K562 (cell line): ENCODE measurements around the gene DNAJB6. TPM values are rescaled to one million over a fixed set of nuclear protein-coding genes. Genes with fewer than 3 reads are reported as not detected.
A peak's percentile ranks its signal among the peaks of the same experiment; 100 is the strongest.

Experiments
- ATAC-seq: fragments of 200-7000 bp; cut with Tn5 transposase; 3 replicates; pipeline ENCODE4 v1.9.1; 2020; ENCODE audit warnings: moderate library complexity
- BruUV-seq: library from RNA; stranded (reverse); fragments of 400-500 nt; replicated peaks from 2 replicates; lab custom pipeline; 2021; lab: Mats Ljungman, UMichigan
- CTCF ChIA-PET: fragments of 300-600 bp; formaldehyde crosslinking; extraction: SDS; loops from one replicate; lab custom pipeline; 2021; ENCODE audit warnings: low intra/inter-chr PET ratio; lab: Yijun Ruan, JAX
- POLR2A ChIA-PET: fragments of 300-600, 350-650 bp; sonication (Branson Sonifier 250); formaldehyde crosslinking; extraction: SDS; loops from one replicate; lab custom pipeline; 2021; ENCODE audit warnings: antibody characterized with exemption, inconsistent platforms; lab: Yijun Ruan, JAX
- DNase-seq, 4 experiments: peaks; one replicate each; pipeline versions ENCODE4 v3.0.0 to v3.0.0-alpha.2; 2011 to 2018; ENCODE audit warnings: low spot score in 3 of 4, mixed read lengths in 3 of 4; ENCODE audit errors: extremely low read depth in 1 of 4
- FAIRE-seq: peaks from 2 replicates; lab custom pipeline; 2011; peaks lifted over from hg19 to GRCh38; lab: Jason Lieb, UNC
- H2AFZ ChIP-seq: 2 replicates; pipeline ENCODE4 v1.6.0; 2011; ENCODE audit warnings: low read depth, low read length, control low read depth, inconsistent platforms
- H3K27ac ChIP-seq: fragments of 200-600 bp; 3 replicates; pipeline ENCODE4 v1.8.0; 2011; ENCODE audit warnings: low read depth, mild to moderate bottlenecking, control low read depth, inconsistent platforms, low read length, moderate library complexity, mixed read lengths; ENCODE audit errors: extremely low read depth
- H3K27me3 ChIP-seq, 2 experiments: fragments of 300-600 bp in 1 of 2; 2 replicates in 1 of 2; 3 replicates in 1 of 2; pipeline versions ENCODE4 v1.6.0 to v1.8.0; 2011; ENCODE audit warnings: inconsistent platforms in 2 of 2, low read length in 2 of 2, mild to moderate bottlenecking in 1 of 2, mixed read lengths in 1 of 2, moderate library complexity in 1 of 2; ENCODE audit not compliant: control insufficient read depth in 2 of 2, insufficient read depth in 2 of 2
- H3K36me3 ChIP-seq: fragments of 300-600 bp; 3 replicates; pipeline ENCODE4 v1.8.0; 2011; ENCODE audit warnings: mild to moderate bottlenecking, low read length, inconsistent platforms; ENCODE audit not compliant: control insufficient read depth, insufficient read depth
- H3K4me1 ChIP-seq, 2 experiments: fragments of 200-600 bp in 1 of 2; replicated peaks in 1 of 2; 2 replicates in 1 of 2; 3 replicates in 1 of 2; pipeline versions ENCODE4 v1.5.1 to v1.8.0; 2011; ENCODE audit warnings: inconsistent platforms in 2 of 2, low read length in 2 of 2, mild to moderate bottlenecking in 1 of 2, mixed read lengths in 1 of 2, moderate library complexity in 1 of 2; ENCODE audit not compliant: control insufficient read depth in 2 of 2, insufficient read depth in 2 of 2
- H3K4me2 ChIP-seq: 2 replicates; pipeline ENCODE4 v1.6.1; 2011; ENCODE audit warnings: low read length, control low read depth, inconsistent platforms, mixed read lengths; ENCODE audit not compliant: insufficient read depth
- H3K4me3 ChIP-seq: fragments of 200-600 bp; sonication (generic), shearing (Covaris generic); 2 replicates; pipeline ENCODE4 v1.5.1; 2016; ENCODE audit warnings: control low read depth, inconsistent platforms
- H3K79me2 ChIP-seq: fragments of 200-600 bp; 3 replicates; pipeline ENCODE4 v1.8.0; 2011; ENCODE audit warnings: low read length, inconsistent platforms; ENCODE audit not compliant: control insufficient read depth, insufficient read depth
- H3K9ac ChIP-seq, 2 experiments: 2 replicates each; pipeline versions ENCODE4 v1.6.0 to v1.6.1; 2011; ENCODE audit warnings: low read depth in 2 of 2, low read length in 2 of 2, control low read depth in 1 of 2, inconsistent platforms in 1 of 2, mild to moderate bottlenecking in 1 of 2, mixed read lengths in 1 of 2; ENCODE audit not compliant: insufficient read depth in 1 of 2
- H3K9me1 ChIP-seq: one replicate; pipeline ENCODE4 v1.6.0; 2011; ENCODE audit warnings: inconsistent platforms, mild to moderate bottlenecking, low read length, moderate library complexity; ENCODE audit not compliant: control insufficient read depth, insufficient read depth
- H3K9me3 ChIP-seq: replicated peaks from 2 replicates; pipeline ENCODE4 v1.5.1; 2011; ENCODE audit warnings: low read depth, low read length, inconsistent platforms; ENCODE audit not compliant: control insufficient read depth, insufficient read depth
- H4K20me1 ChIP-seq: replicated peaks from 2 replicates; pipeline ENCODE4 v1.6.1; 2011; ENCODE audit warnings: low read length, inconsistent platforms, mixed read lengths; ENCODE audit not compliant: control insufficient read depth, insufficient read depth
- FOXK1 ChIP-seq: sonication (generic); formaldehyde crosslinking; IDR thresholded peaks from 2 replicates; pipeline ENCODE4 v1.8.0; 2022; ENCODE audit warnings: missing genetic modification reagents, mild to moderate bottlenecking, borderline replicate concordance
- HDGF ChIP-seq: fragments of 450-650 bp; IDR thresholded peaks from 2 replicates; pipeline ENCODE4 v1.6.1; 2016
- KDM4B ChIP-seq, 2 experiments: fragments of 450-650 bp in 1 of 2; sonication (generic) in 1 of 2; IDR thresholded peaks; 2 replicates each; pipeline ENCODE4 v1.6.1; 2016 to 2017; ENCODE audit warnings: borderline replicate concordance in 2 of 2, antibody characterized with exemption in 1 of 2, low read depth in 1 of 2, mild to moderate bottlenecking in 1 of 2
- KLF13 ChIP-seq: fragments of 450-650 bp; IDR thresholded peaks from 2 replicates; pipeline ENCODE4 v1.6.1; 2016; ENCODE audit warnings: missing genetic modification characterization, low read depth, mild to moderate bottlenecking, missing compliant biosample characterization, moderate library complexity, borderline replicate concordance
- MTA1 ChIP-seq: fragments of 450-650 bp; IDR thresholded peaks from 2 replicates; pipeline ENCODE4 v1.6.1; 2017; ENCODE audit warnings: borderline replicate concordance
- MYNN ChIP-seq, 2 experiments: sonication (generic); formaldehyde crosslinking in 1 of 2; IDR thresholded peaks; 2 replicates each; pipeline versions ENCODE4 v1.5.0 to v1.6.1; 2016 to 2020; ENCODE audit warnings: antibody characterized with exemption in 1 of 2, missing genetic modification reagents in 1 of 2
- NELFE ChIP-seq: IDR thresholded peaks from 2 replicates; pipeline ENCODE4 v1.6.1; 2011; ENCODE audit warnings: mild to moderate bottlenecking; ENCODE audit not compliant: insufficient read depth, insufficient read length
- NRF1 ChIP-seq, 2 experiments: fragments of 450-650 bp; IDR thresholded peaks in 1 of 2; conservative IDR thresholded peaks in 1 of 2; 2 replicates each; pipeline ENCODE4 v1.6.1; 2014; ENCODE audit warnings: mild to moderate bottlenecking in 2 of 2
- POLR2A ChIP-seq: fragments of 450-650 bp; conservative IDR thresholded peaks from 2 replicates; pipeline ENCODE4 v1.6.1; 2016
- RUNX1 ChIP-seq: sonication (generic); IDR thresholded peaks from 2 replicates; pipeline ENCODE4 v1.6.1; 2016; ENCODE audit warnings: antibody characterized with exemption, low read depth
- TSC22D4 ChIP-seq: fragments of 450-650 bp; IDR thresholded peaks from 2 replicates; pipeline ENCODE4 v1.6.1; 2016; ENCODE audit warnings: missing genetic modification characterization, missing biosample characterization, control low read depth
- ZNF133 ChIP-seq: fragments of 250-450 bp; sonication (Bioruptor Pico); IDR thresholded peaks from 2 replicates; pipeline ENCODE4 v1.4.0; 2020; ENCODE audit warnings: mild to moderate bottlenecking
- ZNF184 ChIP-seq: sonication (generic); formaldehyde crosslinking; IDR thresholded peaks from 2 replicates; pipeline ENCODE4 v1.5.0; 2020; ENCODE audit warnings: missing genetic modification reagents
- ZNF239 ChIP-seq: fragments of 250-450 bp; sonication (Bioruptor Pico); IDR thresholded peaks from 2 replicates; pipeline ENCODE4 v1.4.0; 2020; ENCODE audit warnings: mild to moderate bottlenecking
- ZNF311 ChIP-seq: fragments of 250-450 bp; sonication (Bioruptor Pico); IDR thresholded peaks from 2 replicates; pipeline ENCODE4 v1.4.0; 2020; ENCODE audit warnings: mild to moderate bottlenecking, moderate library complexity
- ZNF347 ChIP-seq: fragments of 450-650 bp; formaldehyde crosslinking; IDR thresholded peaks from 2 replicates; pipeline ENCODE4 v1.4.0; 2020; ENCODE audit warnings: low read depth, mild to moderate bottlenecking, moderate library complexity
- WGBS: fragments of 100-300 bp; shearing (Covaris generic); methylation state at CpG from one replicate; pipeline ENCODE4 v1.1.6; 2016; ENCODE audit warnings: low coverage, mixed read lengths; ENCODE audit not compliant: insufficient coverage; ENCODE audit errors: missing lambda C conversion rate; 5-methylcytosine and 5-hydroxymethylcytosine counted together
- in situ Hi-C: fragments of 300-500 bp; cut with MboI; formaldehyde crosslinking; loops from 4 replicates; pipeline ENCODE4 v1.15.0; 2018; ENCODE audit warnings: inconsistent platforms, mixed read lengths
- intact Hi-C: fragments of 100-400 bp; cut with micrococcal nuclease; formaldehyde crosslinking; loops from 2 replicates; pipeline ENCODE4 v1.14.2; 2022
- polyA plus RNA-seq, 8 experiments: library from polyadenylated mRNA; depleted of rRNA in 4 of 8; stranded (reverse) in 5 of 8; unstranded in 3 of 8; fragments of >200 nt; fragmentation: Nextera tagmentation in 2 of 8; fragmentation: Illumina TruSeq in 1 of 8; extraction: Ambion mirVana in 2 of 8; extraction: Trizol in 1 of 8; gene quantifications; 2 replicates each; pipeline versions ENCODE4 v1.2.1 to v1.2.3, GENCODE V29; 2011 to 2014; ENCODE audit warnings: inconsistent platforms in 1 of 8, missing spikeins in 1 of 8
- total RNA-seq, 7 experiments: library from RNA; depleted of rRNA in 6 of 7; stranded (reverse); fragments of >200 nt in 6 of 7; fragmentation: Illumina TruSeq in 2 of 7; extraction: Trizol in 2 of 7; gene quantifications; 2 replicates each; pipeline versions ENCODE4 v1.2.1 to v1.2.3, GENCODE V29; 2011 to 2021; ENCODE audit warnings: low replicate concordance in 1 of 7
- TF ChIP-seq, protein P1 (sequence below): fragments of 150-350 bp; IDR thresholded peaks from 2 replicates; pipeline ENCODE4 v1.6.1; 2014; ENCODE audit warnings: low read depth, mild to moderate bottlenecking, low read length, borderline replicate concordance
- TF ChIP-seq, protein P2 (sequence below): sonication (generic); formaldehyde crosslinking; IDR thresholded peaks from 2 replicates; pipeline ENCODE4 v1.8.1; 2022; ENCODE audit warnings: missing genetic modification reagents

Gene DNAJB6
- total and polyA plus RNA-seq, 9 of the 15 experiments (the other 6 are each of a cell fraction or from before 2014, with no cell fraction given): 84.5 to 158 (median 135) TPM

DNA sequence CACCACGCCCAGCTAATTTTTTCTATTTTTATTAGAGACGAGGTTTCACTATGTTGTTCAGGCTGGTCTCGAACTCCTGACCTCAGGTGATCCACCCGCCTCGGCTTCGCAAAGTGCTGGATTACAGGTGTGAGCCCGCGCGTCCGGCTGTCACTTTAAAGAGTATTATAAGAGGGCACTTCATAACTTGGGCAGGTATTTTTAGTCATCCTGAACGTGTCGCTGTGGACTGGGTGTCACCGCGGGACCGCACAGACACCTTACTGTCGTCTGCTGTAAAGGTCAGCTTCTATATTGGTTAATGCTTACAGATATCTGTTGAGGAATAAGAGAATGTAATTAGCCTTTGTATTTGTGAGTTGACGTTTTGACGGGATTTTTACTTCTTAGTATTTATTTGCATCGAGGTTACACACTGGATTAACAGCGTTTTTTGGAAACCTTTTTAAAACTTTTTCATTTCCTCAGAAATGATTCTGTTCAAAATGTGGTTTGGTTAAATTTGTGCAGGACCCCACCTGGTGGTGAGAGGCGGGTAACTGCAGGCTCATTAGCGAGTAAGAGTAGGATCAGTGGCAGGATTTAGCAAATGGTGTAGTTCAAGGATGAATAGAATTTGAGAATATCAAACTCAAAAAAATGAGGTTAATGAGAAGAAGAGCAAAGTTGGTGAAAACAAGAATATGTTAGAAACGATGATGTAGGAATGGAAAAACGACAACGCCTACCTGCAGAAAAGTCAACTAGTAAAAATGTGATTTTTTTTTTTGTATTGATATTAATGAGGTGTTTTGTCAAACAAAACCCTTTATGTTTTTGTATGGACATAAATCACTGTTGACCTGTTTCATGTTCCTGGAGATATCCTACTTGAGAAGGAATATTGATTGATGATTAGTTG is 3.2 kb downstream of the DNAJB6 start:
- no TSS peak for BruUV-seq
- Histone ChIP-seq H3K27ac (peak overlapping the region; percentile 30; the same call in 2 of the 3 replicates), H3K9me3 (no peaks in the 10 kb centered on the region), H3K27me3 (no peaks in the 10 kb centered on the region), H3K36me3 (peaks cover 41% of the 10 kb centered on the region), H3K9ac (peak overlapping the region; percentile 20 to 36; a peak in 3 of 4 replicates), H3K9me1 (peaks cover 5% of the 10 kb centered on the region), H3K79me2 (peaks cover 81% of the 10 kb centered on the region), H2AFZ (no peak overlapping the region), H3K4me1 (peaks cover 23 to 25% of the 10 kb centered on the region in 2 experiments), H3K4me2 (peak overlapping the region; percentile 88), H4K20me1 (peaks cover 45% of the 10 kb centered on the region), H3K4me3 (peak overlapping the region; percentile 69)
- ChIA-PET CTCF (interaction anchor here (0.9 kb wide), 1 partner anchor 67 kb away, joined by 3 read pairs; no protein-coding TSS in a partner anchor), POLR2A (interaction anchor here (0.7 to 3.1 kb wide), 12 partner anchors 8 to 198 kb away, joined by 3 to 39 read pairs (median 4); no protein-coding TSS in a partner anchor)
- intact Hi-C loops (loop anchor here (5.0 kb wide), 3 partner anchors 43 to 68 kb away; no protein-coding TSS in a partner anchor), in situ Hi-C loops (no loop called here)
- peak; percentile 67 to 87 (median 76) for DNase-seq
- peak; percentile 39 for ATAC-seq
- FAIRE-seq: peak; percentile 89
- 35% methylated on average over 25 of the region's 25 CpGs for WGBS
- TF ChIP-seq MTA1 (no peak), MYNN (IDR thresholded peaks at IDR 0.05) (no peak), MYNN (CRISPR knock-in tag; IDR thresholded peaks at IDR 0.05) (no peak), NELFE (no peak), NRF1 (conservative IDR thresholded peaks at IDR 0.05 in 1 of 2, IDR thresholded peaks at IDR 0.05 in 1 of 2) (no peak), ZNF239 (CRISPR knock-in tag) (no peak), TSC22D4 (tag) (no peak), KLF13 (tag) (no peak), FOXK1 (CRISPR knock-in tag) (no peak), KDM4B (IDR thresholded peaks at IDR 0.05; ENCODE audit: borderline replicate concordance in 2 of 2, low read depth in 1 of 2) (no peak; a peak in 2 of 4 replicates), ZNF347 (CRISPR knock-in tag) (no peak), ZNF133 (no peak), ZNF184 (CRISPR knock-in tag) (no peak), POLR2A (no peak), HDGF (peak; percentile 2; the same call in 1 of the 2 replicates), RUNX1 (no peak), ZNF311 (CRISPR knock-in tag) (no peak)
- TF ChIP-seq, protein P1, sequence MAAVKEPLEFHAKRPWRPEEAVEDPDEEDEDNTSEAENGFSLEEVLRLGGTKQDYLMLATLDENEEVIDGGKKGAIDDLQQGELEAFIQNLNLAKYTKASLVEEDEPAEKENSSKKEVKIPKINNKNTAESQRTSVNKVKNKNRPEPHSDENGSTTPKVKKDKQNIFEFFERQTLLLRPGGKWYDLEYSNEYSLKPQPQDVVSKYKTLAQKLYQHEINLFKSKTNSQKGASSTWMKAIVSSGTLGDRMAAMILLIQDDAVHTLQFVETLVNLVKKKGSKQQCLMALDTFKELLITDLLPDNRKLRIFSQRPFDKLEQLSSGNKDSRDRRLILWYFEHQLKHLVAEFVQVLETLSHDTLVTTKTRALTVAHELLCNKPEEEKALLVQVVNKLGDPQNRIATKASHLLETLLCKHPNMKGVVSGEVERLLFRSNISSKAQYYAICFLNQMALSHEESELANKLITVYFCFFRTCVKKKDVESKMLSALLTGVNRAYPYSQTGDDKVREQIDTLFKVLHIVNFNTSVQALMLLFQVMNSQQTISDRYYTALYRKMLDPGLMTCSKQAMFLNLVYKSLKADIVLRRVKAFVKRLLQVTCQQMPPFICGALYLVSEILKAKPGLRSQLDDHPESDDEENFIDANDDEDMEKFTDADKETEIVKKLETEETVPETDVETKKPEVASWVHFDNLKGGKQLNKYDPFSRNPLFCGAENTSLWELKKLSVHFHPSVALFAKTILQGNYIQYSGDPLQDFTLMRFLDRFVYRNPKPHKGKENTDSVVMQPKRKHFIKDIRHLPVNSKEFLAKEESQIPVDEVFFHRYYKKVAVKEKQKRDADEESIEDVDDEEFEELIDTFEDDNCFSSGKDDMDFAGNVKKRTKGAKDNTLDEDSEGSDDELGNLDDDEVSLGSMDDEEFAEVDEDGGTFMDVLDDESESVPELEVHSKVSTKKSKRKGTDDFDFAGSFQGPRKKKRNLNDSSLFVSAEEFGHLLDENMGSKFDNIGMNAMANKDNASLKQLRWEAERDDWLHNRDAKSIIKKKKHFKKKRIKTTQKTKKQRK: no peak
- TF ChIP-seq, protein P2, sequence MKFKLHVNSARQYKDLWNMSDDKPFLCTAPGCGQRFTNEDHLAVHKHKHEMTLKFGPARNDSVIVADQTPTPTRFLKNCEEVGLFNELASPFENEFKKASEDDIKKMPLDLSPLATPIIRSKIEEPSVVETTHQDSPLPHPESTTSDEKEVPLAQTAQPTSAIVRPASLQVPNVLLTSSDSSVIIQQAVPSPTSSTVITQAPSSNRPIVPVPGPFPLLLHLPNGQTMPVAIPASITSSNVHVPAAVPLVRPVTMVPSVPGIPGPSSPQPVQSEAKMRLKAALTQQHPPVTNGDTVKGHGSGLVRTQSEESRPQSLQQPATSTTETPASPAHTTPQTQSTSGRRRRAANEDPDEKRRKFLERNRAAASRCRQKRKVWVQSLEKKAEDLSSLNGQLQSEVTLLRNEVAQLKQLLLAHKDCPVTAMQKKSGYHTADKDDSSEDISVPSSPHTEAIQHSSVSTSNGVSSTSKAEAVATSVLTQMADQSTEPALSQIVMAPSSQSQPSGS (CRISPR knock-in tag): no peak
